Measurements from ENCODE around the gene CARNS1. TPM values are rescaled to one million over a fixed set of nuclear protein-coding genes. Genes with fewer than 3 reads are reported as not detected.

Gene CARNS1
- total RNA-seq, 1 experiment from 2014 or later, result 0.08 TPM

DNA sequence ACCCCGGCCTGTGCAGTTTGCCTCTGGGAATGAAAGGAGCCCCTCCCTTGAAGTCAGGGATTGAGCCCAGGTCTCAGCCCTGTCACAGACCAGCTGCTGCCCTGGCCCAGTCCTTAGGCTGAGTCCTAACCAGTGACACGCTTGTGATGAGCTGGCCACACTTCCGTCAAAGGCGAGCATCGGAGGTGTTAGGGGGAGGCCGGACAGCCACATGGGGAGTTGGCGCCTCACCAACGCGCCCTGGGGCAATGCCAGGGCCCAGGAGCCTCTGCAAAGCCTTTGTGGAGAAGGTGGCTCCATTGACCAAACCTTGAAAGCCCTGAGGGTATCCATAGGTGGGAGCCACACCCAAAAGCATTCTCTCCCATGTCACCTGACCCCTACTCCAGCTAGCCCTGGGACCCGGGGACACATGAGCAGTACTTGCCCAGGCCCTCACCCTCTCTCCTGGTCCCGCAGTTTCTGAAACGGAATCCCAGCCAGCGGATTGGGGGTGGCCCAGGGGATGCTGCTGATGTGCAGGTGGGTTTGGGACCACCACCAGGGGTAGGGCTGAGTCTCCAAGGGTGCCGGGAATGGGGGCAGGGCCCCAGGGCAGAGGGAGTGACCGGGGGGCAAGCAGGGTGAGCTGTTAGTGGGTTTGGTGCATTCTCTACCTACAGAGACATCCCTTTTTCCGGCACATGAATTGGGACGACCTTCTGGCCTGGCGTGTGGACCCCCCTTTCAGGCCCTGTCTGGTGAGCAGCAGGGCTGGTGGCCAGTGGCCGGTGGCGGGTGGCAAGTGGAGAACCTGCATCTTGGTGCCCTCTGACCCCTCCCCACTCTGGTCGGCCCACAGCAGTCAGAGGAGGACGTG is 18.3 kb downstream of the CARNS1 start:
- Histone ChIP-seq H3K4me3 (no peak overlapping the region), H3K27ac (no peak overlapping the region), H3K9me3 (replicated peaks) (no peaks in the 10 kb centered on the region), H3K27me3 (no peaks in the 10 kb centered on the region), H3K36me3 (0 out of 2 replicates have a peak, but pooled peaks cover 5% of the 10 kb centered on the region), H3K4me1 (peaks cover 8% of the 10 kb centered on the region; the same call in 1 of the 2 replicates)
- no peak for DNase-seq

DNA sequence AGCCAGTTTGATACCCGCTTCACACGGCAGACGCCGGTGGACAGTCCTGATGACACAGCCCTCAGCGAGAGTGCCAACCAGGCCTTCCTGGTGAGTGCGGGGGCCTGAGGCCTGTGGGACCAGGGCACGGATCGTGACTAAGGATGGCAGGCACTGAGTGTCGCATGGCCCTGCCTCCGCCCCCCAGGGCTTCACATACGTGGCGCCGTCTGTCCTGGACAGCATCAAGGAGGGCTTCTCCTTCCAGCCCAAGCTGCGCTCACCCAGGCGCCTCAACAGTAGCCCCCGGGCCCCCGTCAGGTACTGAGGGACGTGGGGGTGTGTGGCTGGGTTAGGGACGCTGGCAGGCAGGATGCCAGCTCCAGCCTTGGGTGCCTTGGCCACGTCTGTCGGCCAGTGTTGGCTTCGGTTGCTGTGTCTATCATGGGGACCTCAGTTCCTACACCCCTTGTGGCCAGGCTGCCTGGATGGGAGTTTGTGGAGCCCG is 19.0 kb downstream of the CARNS1 start:
- peaks cover 8% of the 10 kb centered on the region; the same call in 1 of the 2 replicates for H3K4me1 ChIP-seq
- H3K9me3 ChIP-seq (replicated peaks), result no peaks in the 10 kb centered on the region
- no peak overlapping the region for H3K27ac ChIP-seq
- no peak for DNase-seq
- no peak overlapping the region for H3K4me3 ChIP-seq
- 0 out of 2 replicates have a peak, but pooled peaks cover 5% of the 10 kb centered on the region for H3K36me3 ChIP-seq
- H3K27me3 ChIP-seq, result no peaks in the 10 kb centered on the region

- no peaks in the 10 kb centered on the region for H3K9me3 ChIP-seq (replicated peaks)
- H3K27me3 ChIP-seq, result no peaks in the 10 kb centered on the region
- DNase-seq, result no peak
- no peak overlapping the region; the same call in 1 of the 2 replicates for H3K27ac ChIP-seq
- peaks cover 8% of the 10 kb centered on the region; the same call in 1 of the 2 replicates for H3K4me1 ChIP-seq
- H3K36me3 ChIP-seq, result 0 out of 2 replicates have a peak, but pooled peaks cover 5% of the 10 kb centered on the region
- H3K4me3 ChIP-seq, result no peak overlapping the region
Measured at GRCh38 chr11:67435031-67435726, 19.7 kb downstream of the CARNS1 start.

DNA sequence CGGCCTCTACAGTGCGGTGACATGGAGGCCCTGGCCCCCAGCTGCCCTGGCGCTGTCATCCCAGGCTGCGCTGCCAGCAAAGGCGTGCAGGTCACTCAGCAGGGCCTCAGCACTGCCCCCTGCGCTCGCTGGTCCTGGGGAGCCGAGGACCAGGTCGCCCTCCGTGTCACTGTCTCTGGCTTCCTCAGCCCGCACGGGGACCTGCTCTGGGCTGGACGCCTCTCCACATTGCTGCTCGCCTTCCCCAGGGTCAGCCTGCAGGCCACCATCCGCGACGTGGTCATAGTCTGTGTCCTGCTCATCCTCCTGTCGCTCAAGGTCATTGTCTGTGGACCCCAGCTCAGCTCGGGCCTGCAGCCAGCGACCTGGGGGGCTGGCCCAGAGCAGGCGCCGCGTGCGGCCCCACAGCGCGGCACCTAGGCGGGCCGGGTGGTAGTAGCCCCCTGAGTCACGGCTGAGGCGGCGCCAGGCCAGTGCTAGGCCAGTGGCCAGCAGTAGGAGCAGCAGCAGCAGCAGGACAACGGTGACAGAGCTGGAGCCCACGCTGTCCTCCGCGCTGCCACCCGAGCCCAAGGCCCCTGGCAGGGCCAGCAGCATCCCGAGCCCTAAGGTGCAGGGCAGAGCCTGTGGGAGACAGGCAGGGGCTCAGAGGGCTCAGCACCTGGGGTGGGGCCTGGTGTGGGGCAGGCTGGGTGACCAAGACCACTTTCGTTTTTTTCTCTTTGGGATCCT is 20.4 kb downstream of the CARNS1 start:
- Histone ChIP-seq H3K36me3 (0 out of 2 replicates have a peak, but pooled peaks cover 5% of the 10 kb centered on the region), H3K4me3 (no peak overlapping the region), H3K9me3 (replicated peaks) (no peaks in the 10 kb centered on the region), H3K4me1 (peaks cover 8% of the 10 kb centered on the region; the same call in 1 of the 2 replicates), H3K27me3 (no peaks in the 10 kb centered on the region), H3K27ac (peak overlapping the region; percentile 23; the same call in 1 of the 2 replicates)
- DNase-seq, result no peak

DNA sequence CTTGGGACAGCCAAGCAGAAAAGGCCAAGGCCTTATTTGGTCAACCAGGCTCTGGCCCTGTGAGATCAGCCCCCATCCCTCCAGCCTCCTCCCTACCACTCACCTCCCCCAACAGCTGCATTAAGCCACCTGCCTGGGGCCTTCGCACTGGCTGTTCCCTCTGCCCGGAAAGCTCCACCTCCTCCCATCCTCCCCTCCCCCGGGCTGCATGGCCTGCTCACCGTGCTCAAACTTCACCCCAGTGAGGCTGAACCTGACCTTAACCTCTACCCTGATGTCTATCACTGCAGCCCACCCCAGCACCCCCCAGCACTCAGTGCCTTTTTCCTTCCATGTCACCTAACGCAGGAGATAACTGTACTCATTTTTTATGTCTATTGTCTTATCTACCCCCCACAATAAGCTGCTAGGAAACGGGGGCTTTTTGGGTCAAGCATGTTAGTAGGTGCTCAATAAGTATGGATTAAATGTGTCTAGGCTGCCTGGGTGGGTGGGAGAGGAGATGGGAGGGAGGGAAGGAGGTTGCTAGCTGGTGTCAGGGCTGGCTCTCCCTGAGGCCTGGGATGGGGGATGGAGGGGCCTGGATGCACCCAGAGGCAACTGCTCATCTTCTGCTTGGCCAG is 21.1 kb downstream of the CARNS1 start:
- Histone ChIP-seq H3K27ac (no peak overlapping the region), H3K4me1 (peaks cover 8% of the 10 kb centered on the region; the same call in 1 of the 2 replicates), H3K27me3 (no peaks in the 10 kb centered on the region), H3K9me3 (replicated peaks) (no peaks in the 10 kb centered on the region), H3K36me3 (0 out of 2 replicates have a peak, but pooled peaks cover 5% of the 10 kb centered on the region), H3K4me3 (no peak overlapping the region)
- DNase-seq, result peak; percentile 82

GRCh38 chr11:67437082-67437808 is 21.8 kb downstream of the CARNS1 start, which contains the start of gene PTPRCAP:
Gene PTPRCAP, minus strand, starts transcription at chr11:67437682. Its CDS starts 63 bp downstream, at chr11:67437619.
- no peaks in the 10 kb centered on the region for H3K27me3 ChIP-seq
- no peak within 1 kb of the TSS for H3K27ac ChIP-seq
- H3K9me3 ChIP-seq (replicated peaks), result no peaks in the 10 kb centered on the region
- H3K4me3 ChIP-seq, result no peak within 1 kb of the TSS
- no peak for DNase-seq
- peaks cover 8% of the 10 kb centered on the region; the same call in 1 of the 2 replicates for H3K4me1 ChIP-seq
- H3K36me3 ChIP-seq, result 0 out of 2 replicates have a peak, but pooled peaks cover 5% of the 10 kb centered on the region

GRCh38 chr11:67437809-67438157 is 22.3 kb downstream of the CARNS1 start:
- Histone ChIP-seq H3K4me1 (peaks cover 8% of the 10 kb centered on the region; the same call in 1 of the 2 replicates), H3K9me3 (replicated peaks) (no peaks in the 10 kb centered on the region), H3K27me3 (no peaks in the 10 kb centered on the region), H3K4me3 (no peak overlapping the region), H3K27ac (no peak overlapping the region), H3K36me3 (0 out of 2 replicates have a peak, but pooled peaks cover 5% of the 10 kb centered on the region)
- DNase-seq, result no peak

GRCh38 chr11:67438158-67438902 is 22.9 kb downstream of the CARNS1 start:
- Histone ChIP-seq H3K9me3 (replicated peaks) (no peaks in the 10 kb centered on the region), H3K4me1 (peaks cover 8% of the 10 kb centered on the region; the same call in 1 of the 2 replicates), H3K27me3 (no peaks in the 10 kb centered on the region), H3K4me3 (no peak overlapping the region), H3K27ac (no peak overlapping the region), H3K36me3 (0 out of 2 replicates have a peak, but pooled peaks cover 5% of the 10 kb centered on the region)
- DNase-seq, result no peak

DNA sequence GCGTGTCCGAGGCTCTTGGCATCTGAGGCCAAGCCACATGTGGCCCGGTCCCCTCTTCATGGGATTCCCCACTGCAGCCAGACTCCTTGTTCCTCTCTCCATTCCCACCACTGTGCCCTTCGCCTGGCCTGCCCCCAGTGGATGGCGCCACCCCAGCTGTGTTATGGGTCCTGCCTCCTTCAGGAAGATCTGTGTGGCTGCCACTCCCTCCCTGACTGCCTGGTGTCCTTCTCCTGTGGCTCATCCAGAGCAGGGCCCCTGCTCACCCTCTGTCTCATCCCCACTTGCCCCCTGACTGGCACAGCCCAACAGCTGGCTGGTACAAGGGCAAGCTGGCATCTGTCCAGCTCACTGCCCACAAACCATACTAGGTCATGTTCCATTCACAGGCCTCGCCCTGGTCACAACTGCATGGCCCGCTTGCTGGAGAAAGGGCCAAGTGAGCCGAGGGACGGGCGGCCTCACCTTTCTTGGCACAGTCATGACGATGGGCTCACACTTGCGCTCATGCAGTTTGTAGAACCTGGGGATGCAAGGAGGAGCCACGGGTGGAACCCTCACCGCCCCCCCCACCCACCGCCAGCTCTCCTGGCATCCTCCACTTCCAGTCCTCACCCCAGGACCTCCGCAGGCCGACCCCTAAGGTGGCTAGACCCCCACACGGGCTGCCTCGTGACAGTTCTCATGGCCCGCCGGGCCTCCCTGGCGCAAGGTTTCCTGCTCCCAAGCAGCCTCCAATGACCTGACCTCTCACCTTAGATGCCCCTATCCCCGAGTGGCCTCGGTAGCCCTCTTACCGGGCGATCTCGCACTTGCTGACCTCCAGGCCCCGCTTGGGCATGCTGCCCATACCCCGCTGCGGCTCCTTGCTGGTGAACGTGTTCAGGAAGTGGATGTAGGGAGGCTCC is 24.1 kb downstream of the CARNS1 start:
- H3K27me3 ChIP-seq, result no peaks in the 10 kb centered on the region
- H3K4me3 ChIP-seq, result no peak overlapping the region
- 0 out of 2 replicates have a peak, but pooled peaks cover 3% of the 10 kb centered on the region for H3K36me3 ChIP-seq
- no peaks in the 10 kb centered on the region for H3K9me3 ChIP-seq (replicated peaks)
- peaks cover 12% of the 10 kb centered on the region for H3K4me1 ChIP-seq
- no peak for DNase-seq
- H3K27ac ChIP-seq, result no peak overlapping the region

GRCh38 chr11:67440229-67441097 is 25.0 kb downstream of the CARNS1 start:
- no peak for DNase-seq
- Histone ChIP-seq H3K4me1 (peaks cover 14% of the 10 kb centered on the region), H3K36me3 (no peaks in the 10 kb centered on the region), H3K27me3 (no peaks in the 10 kb centered on the region), H3K9me3 (replicated peaks) (no peaks in the 10 kb centered on the region), H3K27ac (no peak overlapping the region), H3K4me3 (no peak overlapping the region)

DNA sequence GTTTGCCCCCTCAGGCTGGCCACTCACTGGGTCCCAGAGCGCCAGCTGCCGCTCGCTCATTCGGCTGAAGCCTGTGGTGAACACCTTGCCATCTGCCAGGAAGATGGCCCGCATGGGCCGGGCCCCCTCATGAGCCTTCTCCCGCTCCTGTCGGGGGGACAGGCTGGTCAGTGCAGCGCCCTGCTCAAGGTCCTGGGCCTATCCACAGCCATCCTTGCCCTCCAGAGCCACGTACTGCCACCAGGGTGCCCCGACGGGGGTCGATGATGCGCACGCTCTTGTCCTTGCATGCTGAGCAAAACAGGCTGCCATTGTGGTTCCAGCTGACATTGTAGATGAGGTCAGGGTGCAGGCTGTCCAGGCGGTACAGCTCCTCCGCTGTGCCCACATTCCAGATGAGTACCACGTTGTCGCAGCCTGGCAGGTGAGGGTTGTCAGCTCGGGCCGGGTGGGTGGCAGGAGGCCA is 25.7 kb downstream of the CARNS1 start:
- no peak for DNase-seq

More for the DNA sequence above, 25.7 kb downstream of the CARNS1 start:
- no peak overlapping the region for H3K27ac ChIP-seq
- no peaks in the 10 kb centered on the region for H3K36me3 ChIP-seq
- peaks cover 9% of the 10 kb centered on the region for H3K4me1 ChIP-seq
- H3K27me3 ChIP-seq, result no peaks in the 10 kb centered on the region
- H3K9me3 ChIP-seq (replicated peaks), result no peaks in the 10 kb centered on the region
- H3K4me3 ChIP-seq, result no peak overlapping the region

All from SJCRH30 (cell line).